Endothelial cell of umbilical vein (primary cell): ENCODE results near the gene PLEKHF1.

Experiments used
- EZH2 ChIP-seq: IDR thresholded peaks from 2 replicates; pipeline ENCODE4 v1.6.1; 2012; ENCODE audit warnings: borderline replicate concordance, low read depth, mild to moderate bottlenecking, moderate library complexity, low read length, inconsistent platforms; ENCODE audit not compliant: severe bottlenecking
- POLR2A ChIP-seq: IDR thresholded peaks from 2 replicates; pipeline ENCODE4 v1.6.1; 2012; ENCODE audit warnings: low read depth, mild to moderate bottlenecking, control low read depth, low read length
- TF ChIP-seq, protein P1 (sequence below), 2 donors: IDR thresholded peaks; 1 replicate in 1 of 2; 2 replicates in 1 of 2; pipeline ENCODE4 v1.5.1; 2011; ENCODE audit warnings: low read length in 2 of 2, mild to moderate bottlenecking in 2 of 2, moderate library complexity in 2 of 2, control low read depth in 1 of 2, inconsistent platforms in 1 of 2, low read depth in 1 of 2; ENCODE audit not compliant: insufficient read depth in 1 of 2; ENCODE audit errors: extremely low read depth in 1 of 2

DNA sequence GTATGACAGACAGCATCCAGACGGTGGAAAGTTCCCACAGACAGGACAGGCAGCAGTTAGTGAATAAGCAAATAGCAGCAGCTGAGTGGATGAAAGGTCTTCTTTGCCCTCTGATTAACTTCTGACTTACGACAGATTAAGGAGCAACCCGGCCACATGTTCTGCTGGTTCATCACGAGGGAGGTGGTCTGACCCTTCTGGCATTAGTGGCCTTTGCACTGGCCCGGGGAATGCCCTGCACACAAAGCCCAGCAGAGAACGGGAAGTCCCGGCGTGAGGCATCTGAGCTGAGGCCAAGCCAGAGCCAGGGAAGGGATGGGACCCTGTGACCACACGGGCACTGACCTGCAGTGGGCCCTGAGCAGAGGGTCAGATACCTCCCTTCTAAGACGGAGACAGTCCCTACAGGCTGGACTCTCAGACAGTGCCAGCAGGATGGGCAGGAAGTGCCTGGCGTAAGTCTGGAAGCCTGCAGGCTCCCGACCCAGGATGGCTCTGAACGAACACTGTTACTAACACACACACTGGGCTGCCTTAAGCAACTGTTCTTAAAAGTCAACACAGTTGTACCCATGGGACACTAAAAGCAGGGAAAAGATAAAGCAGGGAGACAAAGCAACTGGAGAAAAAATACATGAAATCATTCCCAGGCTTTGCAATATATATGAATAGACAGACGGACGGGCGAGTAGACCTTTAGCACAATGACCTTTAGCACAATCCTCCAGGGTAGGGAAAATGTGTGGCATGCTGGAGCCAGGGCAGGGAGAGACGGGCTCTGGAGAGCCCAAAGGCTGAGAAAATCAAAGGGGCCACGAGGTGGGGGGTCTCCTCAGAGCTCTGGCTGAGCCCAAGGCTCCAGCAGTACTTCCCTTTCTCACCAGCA is 43.5 kb downstream of the PLEKHF1 start:
- TF ChIP-seq POLR2A: no peak
- TF ChIP-seq, protein P1, sequence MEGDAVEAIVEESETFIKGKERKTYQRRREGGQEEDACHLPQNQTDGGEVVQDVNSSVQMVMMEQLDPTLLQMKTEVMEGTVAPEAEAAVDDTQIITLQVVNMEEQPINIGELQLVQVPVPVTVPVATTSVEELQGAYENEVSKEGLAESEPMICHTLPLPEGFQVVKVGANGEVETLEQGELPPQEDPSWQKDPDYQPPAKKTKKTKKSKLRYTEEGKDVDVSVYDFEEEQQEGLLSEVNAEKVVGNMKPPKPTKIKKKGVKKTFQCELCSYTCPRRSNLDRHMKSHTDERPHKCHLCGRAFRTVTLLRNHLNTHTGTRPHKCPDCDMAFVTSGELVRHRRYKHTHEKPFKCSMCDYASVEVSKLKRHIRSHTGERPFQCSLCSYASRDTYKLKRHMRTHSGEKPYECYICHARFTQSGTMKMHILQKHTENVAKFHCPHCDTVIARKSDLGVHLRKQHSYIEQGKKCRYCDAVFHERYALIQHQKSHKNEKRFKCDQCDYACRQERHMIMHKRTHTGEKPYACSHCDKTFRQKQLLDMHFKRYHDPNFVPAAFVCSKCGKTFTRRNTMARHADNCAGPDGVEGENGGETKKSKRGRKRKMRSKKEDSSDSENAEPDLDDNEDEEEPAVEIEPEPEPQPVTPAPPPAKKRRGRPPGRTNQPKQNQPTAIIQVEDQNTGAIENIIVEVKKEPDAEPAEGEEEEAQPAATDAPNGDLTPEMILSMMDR (IDR thresholded peaks at IDR 0.05; ENCODE audit: extremely low read depth in 1 of 2, insufficient read depth in 1 of 2, low read depth in 1 of 2, low read length in 2 of 2): no peak
- TF ChIP-seq EZH2: no peak
